ENCODE results near the gene WSB1. TPM values are rescaled to one million over a fixed set of nuclear protein-coding genes. Genes with fewer than 3 reads are reported as not detected.

Gene WSB1
- polyA plus RNA-seq, 1 of the 3 experiments (the other 2 are of a cell fraction), result 261 TPM

- DNase-seq, result no peak
- Histone ChIP-seq H3K4me1 (ENCODE audit: control insufficient read depth in 1 of 2, insufficient read depth in 2 of 2, low read depth in 1 of 2, low read length in 1 of 2) (no peaks in the 10 kb centered on the region), H3K79me2 (ENCODE audit: insufficient read depth) (no peaks in the 10 kb centered on the region), H3K27ac (ENCODE audit: low read depth in 2 of 2, low read length in 1 of 2) (no peak overlapping the region), H3F3A (replicated peaks; ENCODE audit: insufficient read depth) (no peaks in the 10 kb centered on the region), H4K20me1 (ENCODE audit: insufficient read depth) (no peaks in the 10 kb centered on the region), H3K36me3 (replicated peaks in 1 of 2; ENCODE audit: control insufficient read depth in 1 of 2, insufficient read depth in 2 of 2, low read length in 1 of 2) (no peaks in the 10 kb centered on the region), H3K9ac (no peak overlapping the region), H3K4me2 (no peak overlapping the region), H3K9me2 (no peaks in the 10 kb centered on the region), H3K9me3 (no peaks in the 10 kb centered on the region), H3K27me3 (ENCODE audit: insufficient read depth) (peaks cover 12% of the 10 kb centered on the region; the same call in 1 of the 2 replicates), H2AFZ (ENCODE audit: low read depth) (no peak overlapping the region), H3K4me3 (ENCODE audit: low read depth in 2 of 2, low read length in 1 of 2) (no peak overlapping the region)
- CTCF ChIA-PET, result interaction anchor here (0.7 to 3.9 kb wide), 2 partner anchors 26 to 32 kb away, joined by 3 to 11 read pairs; no protein-coding TSS in a partner anchor
- POLR2A ChIA-PET, result no interaction called here
- 33% methylated on average over 4 of the region's 6 CpGs for WGBS (ENCODE audit: low lambda C conversion rate)
- no peak for TF ChIP-seq PBX3 (IDR thresholded peaks at IDR 0.05)
- TF ChIP-seq RCOR1 (IDR thresholded peaks at IDR 0.05; ENCODE audit: low read length), result no peak
- TF ChIP-seq TCF12 (IDR thresholded peaks at IDR 0.05), result no peak
- no peak for TF ChIP-seq MXI1 (IDR thresholded peaks at IDR 0.05; ENCODE audit: low read depth, low read length)
- TF ChIP-seq USF1 (IDR thresholded peaks at IDR 0.05; ENCODE audit: borderline replicate concordance, low read depth), result no peak
- no peak for TF ChIP-seq ELF1 (IDR thresholded peaks at IDR 0.05)
- no peak for TF ChIP-seq IRF3 (IDR thresholded peaks at IDR 0.05; ENCODE audit: low read depth, low read length)
- TF ChIP-seq YY1 (IDR thresholded peaks at IDR 0.05; ENCODE audit: low read depth), result no peak
- no peak for TF ChIP-seq EP300 (IDR thresholded peaks at IDR 0.05; ENCODE audit: borderline replicate concordance in 1 of 2, low read depth in 1 of 2, low read length in 1 of 2)
- TF ChIP-seq FOXJ3 (CRISPR knock-in tag; IDR thresholded peaks at IDR 0.05), result no peak
- TF ChIP-seq MEF2A (IDR thresholded peaks at IDR 0.05; ENCODE audit: borderline replicate concordance, low read depth), result no peak
- no peak for TF ChIP-seq EZH2phosphoT487 (IDR thresholded peaks at IDR 0.05; ENCODE audit: borderline replicate concordance, low read depth)
- no peak for TF ChIP-seq JUND (IDR thresholded peaks at IDR 0.05)
- TF ChIP-seq SMC3 (IDR thresholded peaks at IDR 0.05; ENCODE audit: low read depth, low read length), result no peak
- TF ChIP-seq CTCF (IDR thresholded peaks at IDR 0.05), result no peak
Measured at GRCh38 chr17:27268394-27269085, 25.4 kb upstream of the WSB1 start.
